Measurements from ENCODE around the gene PNMA8B.

The PNMA8B gene

DNA sequence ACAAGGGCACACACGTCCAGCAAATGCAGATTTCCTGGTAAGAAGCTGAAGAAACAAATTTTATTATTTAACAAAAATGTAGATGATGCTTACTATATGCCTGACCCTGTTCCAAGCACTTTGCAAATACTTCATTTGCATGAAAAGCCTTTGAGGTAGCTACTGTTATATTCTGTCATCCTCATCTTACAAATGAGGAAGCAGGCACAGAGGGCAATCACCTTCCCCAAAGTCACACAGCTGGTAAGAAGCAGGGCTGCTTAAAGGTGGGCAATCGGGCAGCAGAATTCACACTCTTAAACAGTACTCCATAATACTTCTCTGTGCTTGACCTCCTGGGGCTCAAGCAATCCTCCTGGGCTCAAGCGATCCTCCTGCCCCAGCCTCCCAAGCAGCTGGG is 48.7 kb downstream of the PNMA8B start:
- Histone ChIP-seq H3K9me3 (ENCODE audit: control insufficient read depth, insufficient read depth, low read length) (no peaks in the 10 kb centered on the region), H3K27me3 (ENCODE audit: control insufficient read depth, low read length) (peaks cover 1% of the 10 kb centered on the region; the same call in 1 of the 2 replicates), H3K36me3 (ENCODE audit: control insufficient read depth, low read length) (no peaks in the 10 kb centered on the region), H3K27ac (ENCODE audit: low read depth, low read length) (no peak overlapping the region), H4K20me1 (ENCODE audit: control insufficient read depth, insufficient read depth, low read depth, low read length) (no peaks in the 10 kb centered on the region), H3K9me2 (replicated peaks; ENCODE audit: control insufficient read depth, low read length) (no peaks in the 10 kb centered on the region), H3K4me3 (ENCODE audit: low read length) (no peak overlapping the region), H3F3A (ENCODE audit: control insufficient read depth, insufficient read depth) (no peaks in the 10 kb centered on the region), H3K4me2 (ENCODE audit: low read length) (no peak overlapping the region), H3K4me1 (ENCODE audit: control insufficient read depth, low read length) (peaks cover 3% of the 10 kb centered on the region; the same call in 1 of the 2 replicates), H3K79me2 (ENCODE audit: control insufficient read depth, low read length) (no peaks in the 10 kb centered on the region)
- no peak for TF ChIP-seq EZH2phosphoT487 (IDR thresholded peaks at IDR 0.05; ENCODE audit: borderline replicate concordance, low read length)
- TF ChIP-seq, protein P1, sequence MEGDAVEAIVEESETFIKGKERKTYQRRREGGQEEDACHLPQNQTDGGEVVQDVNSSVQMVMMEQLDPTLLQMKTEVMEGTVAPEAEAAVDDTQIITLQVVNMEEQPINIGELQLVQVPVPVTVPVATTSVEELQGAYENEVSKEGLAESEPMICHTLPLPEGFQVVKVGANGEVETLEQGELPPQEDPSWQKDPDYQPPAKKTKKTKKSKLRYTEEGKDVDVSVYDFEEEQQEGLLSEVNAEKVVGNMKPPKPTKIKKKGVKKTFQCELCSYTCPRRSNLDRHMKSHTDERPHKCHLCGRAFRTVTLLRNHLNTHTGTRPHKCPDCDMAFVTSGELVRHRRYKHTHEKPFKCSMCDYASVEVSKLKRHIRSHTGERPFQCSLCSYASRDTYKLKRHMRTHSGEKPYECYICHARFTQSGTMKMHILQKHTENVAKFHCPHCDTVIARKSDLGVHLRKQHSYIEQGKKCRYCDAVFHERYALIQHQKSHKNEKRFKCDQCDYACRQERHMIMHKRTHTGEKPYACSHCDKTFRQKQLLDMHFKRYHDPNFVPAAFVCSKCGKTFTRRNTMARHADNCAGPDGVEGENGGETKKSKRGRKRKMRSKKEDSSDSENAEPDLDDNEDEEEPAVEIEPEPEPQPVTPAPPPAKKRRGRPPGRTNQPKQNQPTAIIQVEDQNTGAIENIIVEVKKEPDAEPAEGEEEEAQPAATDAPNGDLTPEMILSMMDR (IDR thresholded peaks at IDR 0.05; ENCODE audit: low read depth, low read length, poor library complexity, severe bottlenecking): no peak

- no peaks in the 10 kb centered on the region for H3K9me2 ChIP-seq (replicated peaks; ENCODE audit: control insufficient read depth, low read length)
- no peaks in the 10 kb centered on the region for H3K27me3 ChIP-seq (ENCODE audit: control insufficient read depth, low read length)
- no peak overlapping the region for H3K27ac ChIP-seq (ENCODE audit: low read depth, low read length)
- no peak for TF ChIP-seq EZH2phosphoT487 (IDR thresholded peaks at IDR 0.05; ENCODE audit: borderline replicate concordance, low read length)
- TF ChIP-seq, protein P1 (IDR thresholded peaks at IDR 0.05; ENCODE audit: low read depth, low read length, poor library complexity, severe bottlenecking): no peak
- no peak overlapping the region for H3K4me3 ChIP-seq (ENCODE audit: low read length)
- peaks cover 3% of the 10 kb centered on the region; the same call in 1 of the 2 replicates for H3K4me1 ChIP-seq (ENCODE audit: control insufficient read depth, low read length)
- no peaks in the 10 kb centered on the region for H3K36me3 ChIP-seq (ENCODE audit: control insufficient read depth, low read length)
- no peaks in the 10 kb centered on the region for H4K20me1 ChIP-seq (ENCODE audit: control insufficient read depth, insufficient read depth, low read depth, low read length)
- no peaks in the 10 kb centered on the region for H3K9me3 ChIP-seq (ENCODE audit: control insufficient read depth, insufficient read depth, low read length)
- no peaks in the 10 kb centered on the region for H3F3A ChIP-seq (ENCODE audit: control insufficient read depth, insufficient read depth)
- no peaks in the 10 kb centered on the region for H3K79me2 ChIP-seq (ENCODE audit: control insufficient read depth, low read length)
- no peak overlapping the region for H3K4me2 ChIP-seq (ENCODE audit: low read length)
Observed at GRCh38 chr19:46446021-46446420, 49.6 kb downstream of the PNMA8B start.

DNA sequence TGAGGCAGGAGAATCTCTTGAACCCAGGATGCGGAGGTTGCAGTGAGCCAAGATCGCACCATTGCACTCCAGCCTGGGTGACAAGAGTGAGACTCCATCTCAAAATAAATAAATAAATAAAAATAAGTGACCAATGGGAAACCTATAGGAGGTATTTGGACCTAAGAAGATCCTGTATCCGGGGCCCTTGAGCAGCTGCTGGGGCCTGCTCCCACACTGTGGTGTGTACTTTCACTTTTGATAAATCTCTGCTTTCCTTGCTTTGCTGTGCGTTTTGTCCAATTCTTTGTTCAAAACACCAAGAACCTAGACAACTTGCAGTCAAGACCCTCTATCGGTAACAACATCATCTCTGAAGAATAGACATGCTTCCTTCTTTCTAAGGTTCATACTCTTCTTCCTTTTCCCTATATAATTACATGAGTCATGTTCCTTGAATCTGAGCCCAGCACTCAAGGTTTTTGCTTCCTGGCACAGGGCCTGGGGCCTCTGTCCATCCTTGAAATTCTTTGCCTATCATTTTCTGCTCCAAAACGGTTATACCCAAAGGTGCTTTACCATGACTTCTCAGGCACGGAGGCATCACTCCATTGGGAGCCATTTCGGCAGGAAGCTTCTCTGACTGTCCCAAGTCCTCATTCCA is 52.7 kb downstream of the PNMA8B start:
- H3F3A ChIP-seq (ENCODE audit: control insufficient read depth, insufficient read depth): no peaks in the 10 kb centered on the region
- H3K4me2 ChIP-seq (ENCODE audit: low read length): no peak overlapping the region
- no peak overlapping the region for H3K27ac ChIP-seq (ENCODE audit: low read depth, low read length)
- no peaks in the 10 kb centered on the region for H3K9me2 ChIP-seq (replicated peaks; ENCODE audit: control insufficient read depth, low read length)
- TF ChIP-seq EZH2phosphoT487 (IDR thresholded peaks at IDR 0.05; ENCODE audit: borderline replicate concordance, low read length): no peak
- TF ChIP-seq, protein P1 (IDR thresholded peaks at IDR 0.05; ENCODE audit: low read depth, low read length, poor library complexity, severe bottlenecking): no peak
- no peaks in the 10 kb centered on the region for H3K9me3 ChIP-seq (ENCODE audit: control insufficient read depth, insufficient read depth, low read length)
- H3K4me3 ChIP-seq (ENCODE audit: low read length): no peak overlapping the region
- no peaks in the 10 kb centered on the region for H4K20me1 ChIP-seq (ENCODE audit: control insufficient read depth, insufficient read depth, low read depth, low read length)
- H3K36me3 ChIP-seq (ENCODE audit: control insufficient read depth, low read length): no peaks in the 10 kb centered on the region
- peaks cover 3% of the 10 kb centered on the region; the same call in 1 of the 2 replicates for H3K4me1 ChIP-seq (ENCODE audit: control insufficient read depth, low read length)
- H3K27me3 ChIP-seq (ENCODE audit: control insufficient read depth, low read length): no peaks in the 10 kb centered on the region
- H3K79me2 ChIP-seq (ENCODE audit: control insufficient read depth, low read length): no peaks in the 10 kb centered on the region
